PC-3 (cell line): ENCODE measurements around the gene PAFAH2. TPM values are rescaled to one million over a fixed set of nuclear protein-coding genes. Genes with fewer than 3 reads are reported as not detected.
"Not testable (repeated sequence)": the region's sequence is repeated elsewhere in the genome, so short reads cannot be mapped to it uniquely, and the experiment has no call there.

Experiments used
- ATAC-seq: fragments of 200-7000 bp; cut with Tn5 transposase; 2 replicates; pipeline ENCODE4 v1.9.1; 2020; ENCODE audit warnings: mild to moderate bottlenecking, moderate library complexity
- BruUV-seq: library from RNA; stranded (reverse); fragments of 400-500 nt; replicated peaks from 2 replicates; lab custom pipeline; 2021; lab: Mats Ljungman, UMichigan
- CTCF ChIA-PET: fragments of 300-600 bp; sonication (Branson Sonifier 250); formaldehyde crosslinking; loops from one replicate; lab custom pipeline; 2022; ENCODE audit warnings: antibody characterized with exemption; lab: Charles Lee
- POLR2A ChIA-PET: fragments of 300-600 bp; sonication (Branson Sonifier 250); formaldehyde crosslinking; loops from one replicate; lab custom pipeline; 2022; ENCODE audit warnings: antibody characterized with exemption; ENCODE audit not compliant: unreplicated experiment; lab: Charles Lee
- DNase-seq: peaks from one replicate; pipeline ENCODE4 v3.0.0-alpha.2; 2015
- H2AFZ ChIP-seq: fragments of 300-600 bp; sonication (generic); 2 replicates; pipeline ENCODE4 v1.6.0; 2016; ENCODE audit warnings: antibody characterized with exemption, low read length
- H3F3A ChIP-seq: fragments of 300-600 bp; sonication (generic); one replicate; pipeline ENCODE4 v1.6.0; 2017; ENCODE audit warnings: antibody characterized with exemption, low read length, control low read depth, mild to moderate bottlenecking; ENCODE audit not compliant: unreplicated experiment
- H3K27ac ChIP-seq: fragments of 300-600 bp; sonication (generic); 2 replicates; pipeline ENCODE4 v1.5.1; 2016; ENCODE audit warnings: mild to moderate bottlenecking, low read length
- H3K27me3 ChIP-seq: fragments of 300-600 bp; sonication (generic); 2 replicates; pipeline ENCODE4 v1.6.1; 2016; ENCODE audit warnings: low read length, mixed read lengths
- H3K36me3 ChIP-seq: fragments of 300-600 bp; sonication (generic); 2 replicates; pipeline ENCODE4 v1.6.1; 2016; ENCODE audit warnings: low read depth, mixed run types, low read length, mixed read lengths
- H3K4me1 ChIP-seq: fragments of 300-600 bp; sonication (generic); 2 replicates; pipeline ENCODE4 v1.5.1; 2016; ENCODE audit warnings: low read length; ENCODE audit not compliant: insufficient read depth
- H3K4me2 ChIP-seq: fragments of 300-600 bp; sonication (generic); 2 replicates; pipeline ENCODE4 v1.6.0; 2016; ENCODE audit warnings: low read length
- H3K4me3 ChIP-seq: fragments of 300-600 bp; sonication (generic); 2 replicates; pipeline ENCODE4 v1.5.1; 2016; ENCODE audit warnings: mild to moderate bottlenecking, low read length, mixed read lengths
- H3K79me2 ChIP-seq: fragments of 300-600 bp; sonication (generic); 2 replicates; pipeline ENCODE4 v1.6.1; 2017; ENCODE audit warnings: low read length, mixed read lengths
- H3K9ac ChIP-seq: fragments of 300-600 bp; sonication (generic); 2 replicates; pipeline ENCODE4 v1.6.0; 2016; ENCODE audit warnings: mild to moderate bottlenecking, low read length
- H3K9me2 ChIP-seq: fragments of 300-600 bp; sonication (generic); replicated peaks from 2 replicates; pipeline ENCODE4 v1.6.1; 2016; ENCODE audit warnings: mixed run types, low read length, mixed read lengths
- H3K9me3 ChIP-seq: fragments of 300-600 bp; sonication (generic); 2 replicates; pipeline ENCODE4 v1.6.1; 2016; ENCODE audit warnings: low read length, mixed read lengths
- H4K20me1 ChIP-seq: fragments of 300-600 bp; sonication (generic); 2 replicates; pipeline ENCODE4 v1.6.1; 2016; ENCODE audit warnings: low read length, mixed read lengths
- EZH2 ChIP-seq: fragments of 300-600 bp; sonication (generic); IDR thresholded peaks from one replicate; pipeline ENCODE4 v1.6.1; 2017; ENCODE audit warnings: antibody characterized with exemption, mild to moderate bottlenecking, low read length; ENCODE audit not compliant: unreplicated experiment
- EZH2phosphoT487 ChIP-seq: fragments of 300-600 bp; sonication (generic); IDR thresholded peaks from 2 replicates; pipeline ENCODE4 v1.6.1; 2018; ENCODE audit warnings: mild to moderate bottlenecking, antibody characterized with exemption, low read length, borderline replicate concordance
- intact Hi-C: fragments of 100-400 bp; cut with micrococcal nuclease; formaldehyde crosslinking; loops from 2 replicates; pipeline ENCODE4 v1.9.0; 2023
- total RNA-seq: library from RNA; depleted of rRNA; stranded (reverse); fragments of >200 nt; gene quantifications from 2 replicates; pipeline ENCODE4 v1.2.3, GENCODE V29; 2014
- TF ChIP-seq, protein P1 (sequence below): fragments of 300-600 bp; sonication (generic); conservative IDR thresholded peaks from 2 replicates; pipeline ENCODE4 v1.5.1; 2017; ENCODE audit warnings: antibody characterized with exemption, low read depth, mild to moderate bottlenecking, low read length

The PAFAH2 gene
- total RNA-seq, 1 experiment from 2014 or later: 9.0 TPM

DNA sequence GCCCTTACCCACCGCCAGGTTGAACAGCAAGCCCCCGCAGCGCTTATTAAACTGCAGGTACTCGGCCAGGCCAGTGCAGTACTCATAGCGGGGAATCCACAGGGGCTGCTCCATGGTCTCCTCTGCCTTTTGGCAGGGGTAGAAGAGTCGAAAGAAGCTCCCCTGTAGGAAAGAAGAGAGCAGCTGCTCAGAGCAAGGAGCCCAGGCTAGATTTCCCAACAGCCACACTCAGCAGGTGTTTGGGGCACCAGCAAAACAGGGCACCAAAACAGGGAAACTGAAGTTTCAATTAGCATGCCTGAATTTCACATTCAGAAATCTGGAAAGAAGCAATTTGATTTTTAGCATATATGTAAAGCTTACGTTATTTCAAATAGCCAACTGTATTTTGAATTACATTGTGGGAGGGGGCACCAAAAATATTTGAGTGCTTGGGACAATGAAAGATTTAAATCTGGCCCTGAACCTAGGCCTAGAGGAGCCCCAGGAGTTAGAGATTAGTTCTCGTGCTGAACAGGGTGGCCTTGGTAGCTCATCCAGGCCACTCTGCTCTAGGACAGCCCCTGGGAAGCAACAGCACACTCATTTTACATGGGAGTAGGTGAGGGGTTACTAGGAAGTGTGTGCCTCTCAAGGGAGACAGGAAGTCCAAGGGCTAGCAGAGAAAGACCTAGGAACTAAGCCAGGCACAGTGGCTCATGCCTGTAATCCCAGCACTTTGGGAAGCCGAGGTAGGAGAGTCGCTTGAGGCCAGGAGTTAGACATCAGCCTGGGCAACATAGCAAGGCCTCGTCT lies 8.2 kb downstream of the PAFAH2 start:
- CTCF ChIA-PET: interaction anchor here (1.0 kb wide), 1 partner anchor 97 kb away, joined by 8 read pairs; no protein-coding TSS in a partner anchor
- Histone ChIP-seq H2AFZ (no peak overlapping the region), H3K27ac (no peak overlapping the region), H4K20me1 (no peaks in the 10 kb centered on the region), H3K4me2 (no peak overlapping the region; the same call in 1 of the 2 replicates), H3K4me1 (peaks cover 12% of the 10 kb centered on the region), H3K9me2 (no peaks in the 10 kb centered on the region), H3K36me3 (no peaks in the 10 kb centered on the region), H3F3A (no peaks in the 10 kb centered on the region), H3K27me3 (no peaks in the 10 kb centered on the region), H3K4me3 (no peak overlapping the region), H3K9me3 (no peaks in the 10 kb centered on the region), H3K9ac (no peak overlapping the region), H3K79me2 (no peaks in the 10 kb centered on the region)
- DNase-seq: peak; percentile 49
- intact Hi-C loops: no loop called here
- POLR2A ChIA-PET: interaction anchor here (0.6 kb wide), 1 partner anchor 39 kb away, joined by 3 read pairs; no protein-coding TSS in a partner anchor
- no peak for TF ChIP-seq EZH2
- ATAC-seq: peak; percentile 92
- no TSS peak for BruUV-seq

DNA sequence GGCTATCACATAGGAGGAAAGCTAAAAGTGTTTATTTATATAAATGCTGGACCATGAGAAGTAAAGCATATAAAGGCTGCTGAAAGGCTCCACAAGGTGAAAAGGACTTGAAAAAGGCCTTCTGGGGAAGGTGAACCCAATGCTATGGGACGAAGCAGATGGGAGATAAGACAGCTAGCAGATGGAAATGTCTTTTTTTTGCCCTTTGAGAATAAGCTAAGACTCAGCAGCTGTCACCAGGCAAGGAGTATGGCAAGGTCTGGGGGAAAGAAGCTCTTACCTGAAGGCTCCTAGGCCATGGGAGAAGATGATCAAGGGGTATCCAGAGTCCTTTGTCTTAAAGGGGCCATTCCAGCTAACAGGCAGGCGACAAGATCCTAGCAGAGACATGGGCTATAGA lies 9.9 kb downstream of the PAFAH2 start:
- no peak for ATAC-seq

DNA sequence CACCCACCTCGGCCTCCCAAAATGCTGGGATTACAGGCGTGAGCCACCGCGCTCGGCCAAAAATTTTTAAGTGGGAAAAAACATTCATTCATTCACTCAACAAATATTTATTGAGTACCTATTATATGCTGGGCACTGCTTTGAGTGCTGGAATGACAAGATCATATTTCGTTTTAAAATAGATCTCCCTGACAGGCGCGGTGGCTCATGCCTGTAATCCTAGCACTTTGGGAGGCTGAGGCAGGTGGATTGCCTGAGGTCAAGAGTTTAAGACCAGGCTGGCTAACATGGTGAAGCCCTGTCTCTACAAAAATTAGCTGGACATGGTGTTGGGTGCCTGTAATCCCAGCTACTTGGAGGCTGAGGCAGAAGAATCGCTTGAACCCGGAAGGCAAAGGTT lies 11.1 kb downstream of the PAFAH2 start:
- ATAC-seq, H3F3A ChIP-seq, H3K4me3 ChIP-seq, H3K9me3 ChIP-seq, H3K27me3 ChIP-seq, H3K36me3 ChIP-seq, H3K9ac ChIP-seq, H3K4me2 ChIP-seq, H3K27ac ChIP-seq, H3K79me2 ChIP-seq, BruUV-seq, POLR2A ChIA-PET, DNase-seq, H2AFZ ChIP-seq, H4K20me1 ChIP-seq, H3K9me2 ChIP-seq, intact Hi-C loops: not testable (repeated sequence)
- CTCF ChIA-PET: interaction anchor here (0.6 kb wide), 1 partner anchor 50 kb away, joined by 4 read pairs; no protein-coding TSS in a partner anchor
- H3K4me1 ChIP-seq: peaks cover 12% of the 10 kb centered on the region

More for the DNA sequence above, 9.9 kb downstream of the PAFAH2 start:
- no peak for TF ChIP-seq EZH2
- TF ChIP-seq EZH2phosphoT487: no peak
- TF ChIP-seq, protein P1, sequence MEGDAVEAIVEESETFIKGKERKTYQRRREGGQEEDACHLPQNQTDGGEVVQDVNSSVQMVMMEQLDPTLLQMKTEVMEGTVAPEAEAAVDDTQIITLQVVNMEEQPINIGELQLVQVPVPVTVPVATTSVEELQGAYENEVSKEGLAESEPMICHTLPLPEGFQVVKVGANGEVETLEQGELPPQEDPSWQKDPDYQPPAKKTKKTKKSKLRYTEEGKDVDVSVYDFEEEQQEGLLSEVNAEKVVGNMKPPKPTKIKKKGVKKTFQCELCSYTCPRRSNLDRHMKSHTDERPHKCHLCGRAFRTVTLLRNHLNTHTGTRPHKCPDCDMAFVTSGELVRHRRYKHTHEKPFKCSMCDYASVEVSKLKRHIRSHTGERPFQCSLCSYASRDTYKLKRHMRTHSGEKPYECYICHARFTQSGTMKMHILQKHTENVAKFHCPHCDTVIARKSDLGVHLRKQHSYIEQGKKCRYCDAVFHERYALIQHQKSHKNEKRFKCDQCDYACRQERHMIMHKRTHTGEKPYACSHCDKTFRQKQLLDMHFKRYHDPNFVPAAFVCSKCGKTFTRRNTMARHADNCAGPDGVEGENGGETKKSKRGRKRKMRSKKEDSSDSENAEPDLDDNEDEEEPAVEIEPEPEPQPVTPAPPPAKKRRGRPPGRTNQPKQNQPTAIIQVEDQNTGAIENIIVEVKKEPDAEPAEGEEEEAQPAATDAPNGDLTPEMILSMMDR: no peak
- BruUV-seq: no TSS peak
- no peaks in the 10 kb centered on the region for H3K9me2 ChIP-seq
- no peaks in the 10 kb centered on the region for H3F3A ChIP-seq
- H3K9me3 ChIP-seq: no peaks in the 10 kb centered on the region
- H4K20me1 ChIP-seq: no peaks in the 10 kb centered on the region
- DNase-seq: no peak
- no peaks in the 10 kb centered on the region for H3K36me3 ChIP-seq
- no peaks in the 10 kb centered on the region for H3K27me3 ChIP-seq
- peaks cover 12% of the 10 kb centered on the region for H3K4me1 ChIP-seq
- POLR2A ChIA-PET: interaction anchor here (0.7 kb wide), 1 partner anchor 1592 kb away, joined by 8 read pairs; no protein-coding TSS in a partner anchor
- H2AFZ ChIP-seq: no peak overlapping the region
- intact Hi-C loops: no loop called here
- H3K4me3 ChIP-seq: no peak overlapping the region
- no peak overlapping the region for H3K27ac ChIP-seq
- CTCF ChIA-PET: no interaction called here
- no peak overlapping the region for H3K4me2 ChIP-seq
- no peaks in the 10 kb centered on the region for H3K79me2 ChIP-seq
- H3K9ac ChIP-seq: no peak overlapping the region
